ENCODE results near the gene PTER.

Gene PTER

GRCh38 chr10:16497911-16498310 lies 61.1 kb downstream of the PTER start:
- WGBS, 2 experiments = 91 to 93% methylated on average over 4 of the region's 4 CpGs

GRCh38 chr10:16505161-16505560 lies 68.4 kb downstream of the PTER start:
- Histone ChIP-seq H3K4me1 (ENCODE audit: control insufficient read depth, insufficient read depth, low read length) (no peaks in the 10 kb centered on the region), H3K36me3 (ENCODE audit: control insufficient read depth, insufficient read depth, low read length) (no peaks in the 10 kb centered on the region), H3K9me3 (ENCODE audit: control insufficient read depth, low read length) (no peaks in the 10 kb centered on the region), H3K4me3 (ENCODE audit: insufficient read depth, low read depth, low read length) (no peak overlapping the region), H3K27ac (ENCODE audit: insufficient read depth, low read depth, low read length, poor library complexity, severe bottlenecking) (no peak overlapping the region), H3K27me3 (ENCODE audit: control insufficient read depth, insufficient read depth, low read length, poor library complexity, severe bottlenecking) (no peaks in the 10 kb centered on the region)
- WGBS, 2 experiments = 88 to 100% methylated on average over 1 of the region's 1 CpG

More at GRCh38 chr10:16497911-16498310, 61.1 kb downstream of the PTER start:
- H3K9me3 ChIP-seq (ENCODE audit: control insufficient read depth, low read length) = no peaks in the 10 kb centered on the region
- H3K4me3 ChIP-seq (ENCODE audit: insufficient read depth, low read depth, low read length) = no peak overlapping the region
- no peak overlapping the region for H3K27ac ChIP-seq (ENCODE audit: insufficient read depth, low read depth, low read length, poor library complexity, severe bottlenecking)
- H3K36me3 ChIP-seq (ENCODE audit: control insufficient read depth, insufficient read depth, low read length) = no peaks in the 10 kb centered on the region
- no peaks in the 10 kb centered on the region for H3K4me1 ChIP-seq (ENCODE audit: control insufficient read depth, insufficient read depth, low read length)
- H3K27me3 ChIP-seq (ENCODE audit: control insufficient read depth, insufficient read depth, low read length, poor library complexity, severe bottlenecking) = no peaks in the 10 kb centered on the region

GRCh38 chr10:16509996-16510395 lies 73.2 kb downstream of the PTER start:
- H3K4me1 ChIP-seq (ENCODE audit: control insufficient read depth, insufficient read depth, low read length) = no peaks in the 10 kb centered on the region
- H3K36me3 ChIP-seq (ENCODE audit: control insufficient read depth, insufficient read depth, low read length) = no peaks in the 10 kb centered on the region
- no peaks in the 10 kb centered on the region for H3K27me3 ChIP-seq (ENCODE audit: control insufficient read depth, insufficient read depth, low read length, poor library complexity, severe bottlenecking)
- WGBS, 2 experiments = 92 to 93% methylated on average over 5 of the region's 5 CpGs
- H3K27ac ChIP-seq (ENCODE audit: insufficient read depth, low read depth, low read length, poor library complexity, severe bottlenecking) = no peak overlapping the region
- H3K4me3 ChIP-seq (ENCODE audit: insufficient read depth, low read depth, low read length) = no peak overlapping the region
- no peaks in the 10 kb centered on the region for H3K9me3 ChIP-seq (ENCODE audit: control insufficient read depth, low read length)

DNA sequence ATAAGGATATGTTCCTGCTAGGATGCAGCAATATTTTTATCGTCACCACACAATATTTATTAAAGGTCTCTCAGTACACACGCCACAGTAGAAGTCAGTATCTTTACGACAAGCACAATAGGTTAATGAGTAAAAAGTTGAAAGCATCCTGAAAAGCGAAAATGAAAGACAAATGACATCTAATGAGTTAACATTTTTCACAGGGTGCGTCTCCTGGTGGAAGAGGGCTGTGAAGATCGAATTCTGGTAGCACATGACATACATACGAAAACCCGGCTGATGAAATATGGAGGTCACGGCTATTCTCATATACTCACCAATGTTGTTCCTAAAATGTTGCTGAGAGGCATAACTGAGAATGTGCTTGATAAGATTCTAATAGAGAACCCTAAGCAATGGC lies 74.0 kb downstream of the PTER start:
- Histone ChIP-seq H3K27ac (ENCODE audit: insufficient read depth, low read depth, low read length, poor library complexity, severe bottlenecking) (no peak overlapping the region), H3K27me3 (ENCODE audit: control insufficient read depth, insufficient read depth, low read length, poor library complexity, severe bottlenecking) (no peaks in the 10 kb centered on the region), H3K4me3 (ENCODE audit: insufficient read depth, low read depth, low read length) (no peak overlapping the region), H3K4me1 (ENCODE audit: control insufficient read depth, insufficient read depth, low read length) (no peaks in the 10 kb centered on the region), H3K36me3 (ENCODE audit: control insufficient read depth, insufficient read depth, low read length) (no peaks in the 10 kb centered on the region), H3K9me3 (ENCODE audit: control insufficient read depth, low read length) (no peaks in the 10 kb centered on the region)
- 93 to 94% methylated on average over 8 of the region's 9 CpGs for WGBS, 2 experiments

DNA sequence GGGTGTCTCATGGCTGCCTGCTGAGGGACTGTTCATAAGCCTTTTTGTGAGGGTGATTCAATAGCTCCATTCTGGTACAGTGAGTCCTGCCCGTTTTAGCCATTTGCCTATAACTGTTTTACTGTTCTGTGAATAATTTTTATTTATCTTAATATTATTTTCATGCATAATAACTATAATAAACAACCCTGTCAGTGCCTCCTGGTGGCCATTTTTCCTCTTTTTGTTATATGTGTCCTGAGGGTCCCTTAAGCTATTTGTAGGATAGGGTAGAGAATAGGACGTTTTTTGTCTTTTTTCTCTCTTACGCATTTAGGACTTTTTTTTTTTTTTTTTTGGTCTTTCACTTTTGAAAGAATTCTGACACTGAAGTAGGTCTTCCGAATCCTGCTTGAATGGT lies 82.0 kb downstream of the PTER start:
- H3K27me3 ChIP-seq (ENCODE audit: control insufficient read depth, insufficient read depth, low read length, poor library complexity, severe bottlenecking) = peaks cover 65% of the 10 kb centered on the region
- 71 to 76% methylated on average over 1 to 4 of the region's 4 CpGs for WGBS, 2 experiments
- H3K4me1 ChIP-seq (ENCODE audit: control insufficient read depth, insufficient read depth, low read length) = peaks cover 9% of the 10 kb centered on the region
- H3K9me3 ChIP-seq (ENCODE audit: control insufficient read depth, low read length) = no peaks in the 10 kb centered on the region
- no peak overlapping the region for H3K27ac ChIP-seq (ENCODE audit: insufficient read depth, low read depth, low read length, poor library complexity, severe bottlenecking)
- H3K4me3 ChIP-seq (ENCODE audit: insufficient read depth, low read depth, low read length) = no peak overlapping the region
- no peaks in the 10 kb centered on the region for H3K36me3 ChIP-seq (ENCODE audit: control insufficient read depth, insufficient read depth, low read length)

DNA sequence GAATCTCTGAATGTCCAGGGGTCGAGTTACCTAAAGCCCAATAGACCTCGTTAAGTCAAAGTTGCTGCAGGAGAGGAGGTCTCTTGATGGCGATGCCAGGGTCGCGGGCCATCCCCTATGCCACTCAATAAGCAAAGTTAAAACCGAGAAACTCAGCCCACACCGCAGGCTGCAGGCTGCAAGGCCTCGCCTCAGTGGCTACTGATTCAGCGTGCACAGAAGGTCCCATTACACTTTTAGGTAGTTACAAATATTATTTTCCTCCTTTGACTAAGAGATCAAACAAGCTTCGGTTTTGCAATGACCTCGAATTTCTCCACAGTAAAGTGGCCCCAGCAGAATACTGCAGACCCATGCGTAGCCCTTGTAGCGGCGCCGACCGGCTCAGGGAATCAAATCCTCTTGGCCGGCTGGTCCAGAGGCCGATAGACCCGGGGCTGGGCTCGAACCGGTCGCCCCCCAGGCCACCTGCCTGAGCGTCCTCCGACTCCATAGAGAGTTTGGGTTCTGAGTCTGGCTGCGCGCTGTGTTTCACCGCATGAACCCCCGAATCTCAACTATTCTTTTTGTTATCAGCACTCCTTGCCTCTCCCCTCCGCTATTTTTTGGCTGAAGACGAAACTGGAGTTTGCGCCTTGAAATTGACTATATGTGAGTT lies 82.6 kb downstream of the PTER start:
- Histone ChIP-seq H3K4me3 (ENCODE audit: insufficient read depth, low read depth, low read length) (no peak overlapping the region), H3K9me3 (ENCODE audit: control insufficient read depth, low read length) (no peaks in the 10 kb centered on the region), H3K4me1 (ENCODE audit: control insufficient read depth, insufficient read depth, low read length) (peaks cover 9% of the 10 kb centered on the region), H3K27ac (ENCODE audit: insufficient read depth, low read depth, low read length, poor library complexity, severe bottlenecking) (no peak overlapping the region), H3K36me3 (ENCODE audit: control insufficient read depth, insufficient read depth, low read length) (no peaks in the 10 kb centered on the region), H3K27me3 (ENCODE audit: control insufficient read depth, insufficient read depth, low read length, poor library complexity, severe bottlenecking) (peaks cover 71% of the 10 kb centered on the region)
- WGBS, 2 experiments = 53 to 62% methylated on average over 31 of the region's 31 CpGs

DNA sequence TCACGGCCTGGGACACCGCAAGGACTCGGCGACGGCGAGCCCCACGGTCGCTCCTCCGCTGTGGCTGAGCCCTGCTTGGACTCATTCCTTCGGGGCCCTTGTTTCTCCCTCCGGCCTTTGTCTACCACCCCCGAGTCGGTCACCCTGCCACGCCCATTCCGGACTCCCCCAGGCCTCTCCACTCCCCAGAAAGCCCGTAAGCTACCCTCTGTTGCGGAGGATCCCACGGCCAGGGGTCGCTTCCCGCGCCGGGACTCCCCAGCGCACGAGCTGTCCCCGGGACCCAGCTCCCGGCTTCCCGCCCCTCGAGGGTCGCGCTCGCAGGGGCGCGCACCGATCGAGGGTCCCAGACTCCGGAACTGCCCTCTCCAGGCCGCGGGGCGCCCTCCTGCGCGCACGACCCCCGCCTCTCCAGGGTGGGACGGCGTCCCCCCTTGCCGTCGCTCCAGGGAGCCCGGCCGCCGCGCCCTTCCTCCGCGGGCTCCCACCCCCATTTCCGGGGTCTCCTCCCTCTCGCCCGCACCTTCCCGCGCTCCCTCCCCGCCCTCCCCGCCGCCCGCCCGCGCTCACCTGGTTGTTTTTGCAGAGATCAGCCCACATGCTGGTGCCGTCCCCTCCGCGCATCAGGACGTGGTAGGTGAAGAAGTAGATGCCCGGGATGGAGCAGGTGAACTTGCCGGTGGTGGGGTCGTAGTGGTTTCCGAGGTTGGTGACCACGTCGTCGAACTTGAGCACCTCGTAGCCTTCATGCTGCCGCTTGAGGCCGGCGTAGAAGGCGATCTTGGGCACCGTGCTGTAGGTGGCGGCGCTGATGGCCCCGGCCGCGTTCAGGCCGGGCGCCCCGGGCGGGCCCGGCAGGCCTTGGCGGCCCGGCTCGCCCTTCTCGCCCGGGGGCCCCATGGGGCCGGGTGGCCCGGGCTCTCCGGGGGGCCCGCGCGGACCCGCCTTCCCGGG lies 83.4 kb downstream of the PTER start:
- peaks cover 9% of the 10 kb centered on the region for H3K4me1 ChIP-seq (ENCODE audit: control insufficient read depth, insufficient read depth, low read length)
- H3K9me3 ChIP-seq (ENCODE audit: control insufficient read depth, low read length) = no peaks in the 10 kb centered on the region
- WGBS, 2 experiments = 3% methylated on average over 103 to 104 of the region's 104 CpGs
- H3K27me3 ChIP-seq (ENCODE audit: control insufficient read depth, insufficient read depth, low read length, poor library complexity, severe bottlenecking) = peaks cover 79% of the 10 kb centered on the region
- no peak overlapping the region for H3K27ac ChIP-seq (ENCODE audit: insufficient read depth, low read depth, low read length, poor library complexity, severe bottlenecking)
- no peaks in the 10 kb centered on the region for H3K36me3 ChIP-seq (ENCODE audit: control insufficient read depth, insufficient read depth, low read length)
- peak overlapping the region; percentile 43 for H3K4me3 ChIP-seq (ENCODE audit: insufficient read depth, low read depth, low read length)

DNA sequence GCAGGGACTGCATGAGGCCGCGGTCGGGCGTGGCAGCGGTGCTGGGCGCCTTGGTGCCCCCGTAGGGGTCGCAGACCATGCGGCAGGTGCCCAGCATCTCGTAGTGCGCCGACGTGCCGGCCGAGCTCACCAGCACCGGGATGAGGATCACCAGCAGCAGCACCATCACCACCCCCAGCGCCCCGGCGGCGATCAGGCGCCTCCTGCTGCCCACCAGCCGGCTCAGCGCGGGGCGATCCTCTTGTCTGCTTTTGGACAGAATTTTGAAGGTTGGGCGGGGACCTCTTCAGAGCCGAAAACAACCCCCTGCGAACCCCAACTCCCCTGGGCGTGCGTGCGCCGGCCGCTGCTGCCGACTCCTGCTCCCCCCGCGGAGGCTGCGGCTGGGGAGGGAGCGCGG lies 84.1 kb downstream of the PTER start:
- Histone ChIP-seq H3K27me3 (ENCODE audit: control insufficient read depth, insufficient read depth, low read length, poor library complexity, severe bottlenecking) (peaks cover 85% of the 10 kb centered on the region), H3K4me1 (ENCODE audit: control insufficient read depth, insufficient read depth, low read length) (peaks cover 9% of the 10 kb centered on the region), H3K4me3 (ENCODE audit: insufficient read depth, low read depth, low read length) (peak overlapping the region; percentile 43), H3K36me3 (ENCODE audit: control insufficient read depth, insufficient read depth, low read length) (no peaks in the 10 kb centered on the region), H3K9me3 (ENCODE audit: control insufficient read depth, low read length) (no peaks in the 10 kb centered on the region), H3K27ac (ENCODE audit: insufficient read depth, low read depth, low read length, poor library complexity, severe bottlenecking) (no peak overlapping the region)
- WGBS, 2 experiments = 1% methylated on average over 39 of the region's 39 CpGs

- H3K4me3 ChIP-seq (ENCODE audit: insufficient read depth, low read depth, low read length) = peak within 1 kb of the TSS; percentile 43
- 0 to 1% methylated on average over 68 of the region's 68 CpGs for WGBS, 2 experiments
Measured at GRCh38 chr10:16521311-16522016, 84.7 kb downstream of the PTER start, which contains the start of gene C1QL3. TSS of gene C1QL3 (minus strand) at chr10:16521879. CDS start at chr10:16521065, 814 bp downstream.

DNA sequence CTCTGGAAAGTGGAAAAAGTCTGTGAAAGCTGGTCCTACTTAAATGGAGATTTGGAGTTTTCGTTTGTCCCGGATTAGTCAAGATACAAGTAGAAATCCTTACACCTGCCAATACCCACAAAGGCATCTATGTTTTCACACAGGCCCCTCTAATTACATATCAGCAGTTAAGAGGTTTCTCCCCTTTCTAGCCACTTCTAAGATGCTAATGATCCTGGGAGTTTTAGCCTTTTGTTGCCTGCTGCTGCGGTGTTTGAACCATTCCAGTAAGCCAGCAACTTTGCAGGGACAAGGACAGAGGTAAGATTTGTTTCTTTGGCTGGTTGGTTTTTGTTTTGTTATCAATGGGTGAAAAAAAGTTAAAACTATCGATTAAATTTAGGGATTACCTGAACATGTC lies 90.6 kb downstream of the PTER start:
- Histone ChIP-seq H3K27ac (ENCODE audit: insufficient read depth, low read depth, low read length, poor library complexity, severe bottlenecking) (no peak overlapping the region), H3K36me3 (ENCODE audit: control insufficient read depth, insufficient read depth, low read length) (no peaks in the 10 kb centered on the region), H3K4me1 (ENCODE audit: control insufficient read depth, insufficient read depth, low read length) (peaks cover 16% of the 10 kb centered on the region), H3K27me3 (ENCODE audit: control insufficient read depth, insufficient read depth, low read length, poor library complexity, severe bottlenecking) (peaks cover 59% of the 10 kb centered on the region), H3K9me3 (ENCODE audit: control insufficient read depth, low read length) (no peaks in the 10 kb centered on the region), H3K4me3 (ENCODE audit: insufficient read depth, low read depth, low read length) (no peak overlapping the region)
- 16 to 20% methylated on average over 3 to 4 of the region's 4 CpGs for WGBS, 2 experiments

More at GRCh38 chr10:16521311-16522016, 84.7 kb downstream of the PTER start, which contains the start of gene C1QL3:
- peaks cover 87% of the 10 kb centered on the region for H3K27me3 ChIP-seq (ENCODE audit: control insufficient read depth, insufficient read depth, low read length, poor library complexity, severe bottlenecking)
- H3K4me1 ChIP-seq (ENCODE audit: control insufficient read depth, insufficient read depth, low read length) = peaks cover 9% of the 10 kb centered on the region
- no peaks in the 10 kb centered on the region for H3K9me3 ChIP-seq (ENCODE audit: control insufficient read depth, low read length)
- H3K27ac ChIP-seq (ENCODE audit: insufficient read depth, low read depth, low read length, poor library complexity, severe bottlenecking) = no peak within 1 kb of the TSS
- no peaks in the 10 kb centered on the region for H3K36me3 ChIP-seq (ENCODE audit: control insufficient read depth, insufficient read depth, low read length)

Data from ectodermal cell (in vitro differentiated cells).